Measurements from ENCODE around the gene GPATCH8. TPM values are rescaled to one million over a fixed set of nuclear protein-coding genes. Genes with fewer than 3 reads are reported as not detected.

The GPATCH8 gene
- total RNA-seq, 1 donor from 2014 or later: 44.1 TPM

GRCh38 chr17:44439168-44439567 is 64.0 kb downstream of the GPATCH8 start:
- no peak overlapping the region for H3K4me2 ChIP-seq
- TF ChIP-seq EZH2 (IDR thresholded peaks at IDR 0.05) (no peak), EZH2phosphoT487 (IDR thresholded peaks at IDR 0.05) (no peak), CTCF (IDR thresholded peaks at IDR 0.05) (no peak)
- H3K9me3 Mint-ChIP-seq: no peaks in the 10 kb centered on the region
- no peak overlapping the region for H3K4me3 ChIP-seq
- peaks cover 76% of the 10 kb centered on the region for H3K79me2 ChIP-seq (ENCODE audit: low read depth)
- no peaks in the 10 kb centered on the region for H3K27me3 ChIP-seq
- H3F3A ChIP-seq (ENCODE audit: low read depth): peaks cover 12% of the 10 kb centered on the region
- H3K27ac Mint-ChIP-seq: no peak overlapping the region
- peaks cover 19% of the 10 kb centered on the region for H3K4me1 ChIP-seq
- DNase-seq (ENCODE audit: low spot score): no peak
- peak overlapping the region; percentile 65 for H3K27ac ChIP-seq
- H2AFZ ChIP-seq (replicated peaks): no peak overlapping the region
- H3K4me1 Mint-ChIP-seq: peaks cover 12% of the 10 kb centered on the region
- H4K20me1 ChIP-seq (ENCODE audit: low read depth): peaks cover 70% of the 10 kb centered on the region
- no peak overlapping the region for H3K9ac ChIP-seq
- peaks cover 8% of the 10 kb centered on the region for H3K36me3 Mint-ChIP-seq
- no peak overlapping the region for H3K4me3 Mint-ChIP-seq
- H3K36me3 ChIP-seq: peaks cover 14% of the 10 kb centered on the region
- H3K9me3 ChIP-seq (ENCODE audit: low read depth): no peaks in the 10 kb centered on the region
- no peaks in the 10 kb centered on the region for H3K27me3 Mint-ChIP-seq (ENCODE audit: insufficient read depth, low read depth)

- Histone ChIP-seq H3K36me3 (peaks cover 14% of the 10 kb centered on the region), H3K79me2 (ENCODE audit: low read depth) (peaks cover 75% of the 10 kb centered on the region), H2AFZ (replicated peaks) (no peak overlapping the region), H3F3A (ENCODE audit: low read depth) (peaks cover 12% of the 10 kb centered on the region), H3K9me3 (ENCODE audit: low read depth) (no peaks in the 10 kb centered on the region), H3K27ac (peak overlapping the region; percentile 65), H4K20me1 (ENCODE audit: low read depth) (peaks cover 64% of the 10 kb centered on the region), H3K27me3 (no peaks in the 10 kb centered on the region), H3K4me3 (no peak overlapping the region), H3K9ac (peak overlapping the region; percentile 40), H3K4me2 (peak overlapping the region; percentile 19), H3K4me1 (peaks cover 19% of the 10 kb centered on the region)
- Mint-ChIP-seq H3K27ac (no peak overlapping the region), H3K4me1 (peaks cover 11% of the 10 kb centered on the region), H3K4me3 (no peak overlapping the region), H3K9me3 (no peaks in the 10 kb centered on the region), H3K36me3 (peaks cover 10% of the 10 kb centered on the region), H3K27me3 (ENCODE audit: insufficient read depth, low read depth) (no peaks in the 10 kb centered on the region)
- no peak for TF ChIP-seq EZH2phosphoT487 (IDR thresholded peaks at IDR 0.05)
- TF ChIP-seq EZH2 (IDR thresholded peaks at IDR 0.05): no peak
- no peak for TF ChIP-seq CTCF (IDR thresholded peaks at IDR 0.05)
- peak; percentile 6 for DNase-seq (ENCODE audit: low spot score)
These were observed 64.6 kb downstream of the GPATCH8 start for GRCh38 chr17:44438636-44439035.

GRCh38 chr17:44436336-44436735 is 66.9 kb downstream of the GPATCH8 start:
- H3K27ac ChIP-seq: peak overlapping the region; percentile 27
- Mint-ChIP-seq H3K4me1 (peaks cover 11% of the 10 kb centered on the region), H3K27ac (no peak overlapping the region), H3K4me3 (no peak overlapping the region), H3K27me3 (ENCODE audit: insufficient read depth, low read depth) (no peaks in the 10 kb centered on the region), H3K9me3 (no peaks in the 10 kb centered on the region), H3K36me3 (peaks cover 24% of the 10 kb centered on the region)
- H4K20me1 ChIP-seq (ENCODE audit: low read depth): peaks cover 49% of the 10 kb centered on the region
- H3K27me3 ChIP-seq: no peaks in the 10 kb centered on the region
- DNase-seq (ENCODE audit: low spot score): no peak
- peaks cover 62% of the 10 kb centered on the region for H3K79me2 ChIP-seq (ENCODE audit: low read depth)
- H3K4me3 ChIP-seq: no peak overlapping the region
- TF ChIP-seq EZH2phosphoT487 (IDR thresholded peaks at IDR 0.05) (no peak), EZH2 (IDR thresholded peaks at IDR 0.05) (no peak), CTCF (IDR thresholded peaks at IDR 0.05) (no peak)
- H3K36me3 ChIP-seq: peaks cover 27% of the 10 kb centered on the region
- H3K4me2 ChIP-seq: no peak overlapping the region
- H3K4me1 ChIP-seq: peaks cover 19% of the 10 kb centered on the region
- no peaks in the 10 kb centered on the region for H3K9me3 ChIP-seq (ENCODE audit: low read depth)
- H3F3A ChIP-seq (ENCODE audit: low read depth): peaks cover 17% of the 10 kb centered on the region
- no peak overlapping the region for H3K9ac ChIP-seq
- no peak overlapping the region for H2AFZ ChIP-seq (replicated peaks)

Data from neural progenitor cell (in vitro differentiated cells).